Measurements from ENCODE around the gene FXYD6. TPM values are rescaled to one million over a fixed set of nuclear protein-coding genes. Genes with fewer than 3 reads are reported as not detected.

FXYD6 gene
- total RNA-seq, 1 experiment from 2014 or later = not detected

- Histone ChIP-seq H3K79me2 (ENCODE audit: low read length) (no peaks in the 10 kb centered on the region), H2AFZ (ENCODE audit: low read length) (no peak overlapping the region), H3K27ac (ENCODE audit: low read length) (no peak overlapping the region), H3K36me3 (ENCODE audit: low read depth, low read length) (no peaks in the 10 kb centered on the region), H3F3A (ENCODE audit: low read length, unreplicated experiment) (no peaks in the 10 kb centered on the region), H3K4me2 (ENCODE audit: low read length) (no peak overlapping the region), H3K9me3 (ENCODE audit: low read length) (no peaks in the 10 kb centered on the region), H3K9me2 (replicated peaks; ENCODE audit: low read length) (no peaks in the 10 kb centered on the region), H3K4me3 (ENCODE audit: low read length) (no peak overlapping the region), H3K27me3 (ENCODE audit: low read length) (peaks cover 67% of the 10 kb centered on the region), H3K4me1 (ENCODE audit: insufficient read depth, low read length) (no peaks in the 10 kb centered on the region), H3K9ac (ENCODE audit: low read length) (no peak overlapping the region), H4K20me1 (ENCODE audit: low read length) (no peaks in the 10 kb centered on the region)
- ATAC-seq (no peak), DNase-seq (no peak)
- no peak for TF ChIP-seq CTCF (conservative IDR thresholded peaks at IDR 0.05; ENCODE audit: low read depth, low read length)
- TF ChIP-seq EZH2 (IDR thresholded peaks at IDR 0.05; ENCODE audit: low read length, unreplicated experiment) = no peak
- TF ChIP-seq EZH2phosphoT487 (IDR thresholded peaks at IDR 0.05; ENCODE audit: borderline replicate concordance, low read length) = no peak
- ChIA-PET POLR2A (ENCODE audit: unreplicated experiment) (no interaction called here), CTCF (no interaction called here)
- BruUV-seq (replicated peaks) = no TSS peak
- intact Hi-C loops (cut with micrococcal nuclease) = no loop called here
These were observed 37.9 kb upstream of the FXYD6 start for GRCh38 chr11:117914398-117914761.

GRCh38 chr11:117913736-117914397 lies 37.4 kb upstream of the FXYD6 start:
- Histone ChIP-seq H3K9me3 (ENCODE audit: low read length) (no peaks in the 10 kb centered on the region), H3F3A (ENCODE audit: low read length, unreplicated experiment) (no peaks in the 10 kb centered on the region), H3K4me1 (ENCODE audit: insufficient read depth, low read length) (no peaks in the 10 kb centered on the region), H3K4me2 (ENCODE audit: low read length) (no peak overlapping the region), H3K27ac (ENCODE audit: low read length) (no peak overlapping the region), H3K4me3 (ENCODE audit: low read length) (no peak overlapping the region), H3K27me3 (ENCODE audit: low read length) (peaks cover 67% of the 10 kb centered on the region), H3K36me3 (ENCODE audit: low read depth, low read length) (no peaks in the 10 kb centered on the region), H3K9me2 (replicated peaks; ENCODE audit: low read length) (no peaks in the 10 kb centered on the region), H4K20me1 (ENCODE audit: low read length) (no peaks in the 10 kb centered on the region), H3K79me2 (ENCODE audit: low read length) (no peaks in the 10 kb centered on the region), H3K9ac (ENCODE audit: low read length) (no peak overlapping the region), H2AFZ (ENCODE audit: low read length) (no peak overlapping the region)
- BruUV-seq (replicated peaks) = no TSS peak
- no peak for DNase-seq
- intact Hi-C loops (cut with micrococcal nuclease) = no loop called here
- ChIA-PET CTCF (no interaction called here), POLR2A (ENCODE audit: unreplicated experiment) (no interaction called here)
- TF ChIP-seq EZH2 (IDR thresholded peaks at IDR 0.05; ENCODE audit: low read length, unreplicated experiment) (no peak), EZH2phosphoT487 (IDR thresholded peaks at IDR 0.05; ENCODE audit: borderline replicate concordance, low read length) (no peak), CTCF (conservative IDR thresholded peaks at IDR 0.05; ENCODE audit: low read depth, low read length) (no peak)
- ATAC-seq = no peak

- Histone ChIP-seq H3K27me3 (ENCODE audit: low read length) (peaks cover 57% of the 10 kb centered on the region), H3F3A (ENCODE audit: low read length, unreplicated experiment) (no peaks in the 10 kb centered on the region), H3K9me3 (ENCODE audit: low read length) (no peaks in the 10 kb centered on the region), H3K4me3 (ENCODE audit: low read length) (no peak overlapping the region), H2AFZ (ENCODE audit: low read length) (no peak overlapping the region), H3K27ac (ENCODE audit: low read length) (no peak overlapping the region), H3K4me1 (ENCODE audit: insufficient read depth, low read length) (peaks cover 3% of the 10 kb centered on the region), H3K9me2 (replicated peaks; ENCODE audit: low read length) (no peaks in the 10 kb centered on the region), H3K4me2 (ENCODE audit: low read length) (no peak overlapping the region), H3K79me2 (ENCODE audit: low read length) (no peaks in the 10 kb centered on the region), H3K9ac (ENCODE audit: low read length) (no peak overlapping the region), H3K36me3 (ENCODE audit: low read depth, low read length) (no peaks in the 10 kb centered on the region), H4K20me1 (ENCODE audit: low read length) (no peaks in the 10 kb centered on the region)
- ChIA-PET POLR2A (ENCODE audit: unreplicated experiment) (no interaction called here), CTCF (no interaction called here)
- ATAC-seq (no peak), DNase-seq (no peak)
- TF ChIP-seq EZH2 (IDR thresholded peaks at IDR 0.05; ENCODE audit: low read length, unreplicated experiment) (no peak), CTCF (conservative IDR thresholded peaks at IDR 0.05; ENCODE audit: low read depth, low read length) (no peak), EZH2phosphoT487 (IDR thresholded peaks at IDR 0.05; ENCODE audit: borderline replicate concordance, low read length) (no peak)
- intact Hi-C loops (cut with micrococcal nuclease) = no loop called here
- BruUV-seq (replicated peaks) = no TSS peak
These were observed 36.0 kb upstream of the FXYD6 start for GRCh38 chr11:117912497-117912896.
